B cell (primary cell): ENCODE results near the gene EXOC7.

Source experiments
- CTCF ChIP-seq: fragments of 200-600 bp; IDR thresholded peaks from one replicate; pipeline ENCODE4 v1.8.0; 2022; ENCODE audit warnings: antibody characterized with exemption, mild to moderate bottlenecking
- EZH2 ChIP-seq: IDR thresholded peaks from 2 replicates; pipeline ENCODE4 v1.6.1; 2012; ENCODE audit warnings: borderline replicate concordance, low read depth, mild to moderate bottlenecking, moderate library complexity, low read length; ENCODE audit not compliant: insufficient read depth, poor library complexity, severe bottlenecking

DNA sequence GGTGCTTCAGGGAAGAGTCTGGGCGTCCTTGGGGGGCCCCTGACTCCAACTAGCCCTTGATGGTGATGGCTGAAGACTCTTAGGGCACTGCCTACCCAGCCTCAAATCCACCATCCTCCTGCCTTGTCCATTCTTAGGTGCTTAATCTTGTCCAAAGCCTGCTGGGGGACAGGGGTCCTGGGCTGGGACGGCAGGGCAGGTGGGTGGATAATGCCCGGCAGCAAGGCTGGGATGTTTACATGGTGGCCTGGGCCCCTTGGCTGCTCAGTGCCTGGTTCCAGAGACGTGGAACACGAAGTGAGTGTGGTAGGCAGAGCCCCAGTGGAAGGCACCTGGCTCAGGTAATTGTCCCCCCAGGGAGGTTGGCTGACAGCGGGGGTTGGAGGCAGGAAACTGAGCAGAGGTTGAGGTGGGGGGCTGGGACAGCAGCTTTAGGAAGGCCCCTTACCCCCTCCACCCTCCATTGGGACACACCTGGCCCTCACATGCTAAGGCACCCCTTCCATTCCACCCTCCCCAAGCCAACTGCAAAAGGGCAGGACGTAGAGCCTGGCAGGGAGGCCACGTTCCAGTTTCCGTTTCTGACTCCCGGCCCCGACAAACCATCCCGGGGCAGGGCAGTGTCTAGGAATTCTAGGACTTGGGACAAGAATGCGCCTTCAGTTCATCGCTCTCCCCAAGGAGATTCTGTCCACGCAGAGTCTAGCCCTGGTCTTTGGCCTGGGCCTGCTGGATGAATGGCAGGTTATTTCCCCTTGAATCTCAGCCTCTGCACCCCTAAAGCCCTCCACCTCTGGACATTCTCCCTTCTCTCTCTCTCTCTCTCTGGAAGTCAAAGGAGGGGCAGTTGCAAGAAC lies 35.5 kb upstream of the EXOC7 start:
- TF ChIP-seq CTCF: no peak
- TF ChIP-seq EZH2: no peak
